Upper lobe of left lung (tissue), 6 donors: Measurements from ENCODE around the gene PHGDH. TPM values are rescaled to one million over a fixed set of nuclear protein-coding genes. Genes with fewer than 3 reads are reported as not detected.

Source experiments
- ATAC-seq, 2 donors: fragments of 200-7000 bp; cut with Tn5 transposase; one replicate each; pipeline ENCODE4 v1.9.1; 2022; ENCODE audit warnings: mild to moderate bottlenecking in 2 of 2, moderate library complexity in 2 of 2; ENCODE audit not compliant: low FRiP score in 2 of 2
- DNase-seq, 2 donors: peaks; one replicate each; pipeline ENCODE4 v3.0.0-alpha.2; 2019 to 2020
- H3K27ac ChIP-seq, 4 donors: fragments of 200-600 bp; sonication (generic); one replicate each; pipeline ENCODE4 v1.5.1; 2016 to 2019
- H3K27me3 ChIP-seq, 4 donors: fragments of 200-600 bp; sonication (generic); one replicate each; pipeline ENCODE4 v1.5.1; 2017 to 2019
- H3K36me3 ChIP-seq, 4 donors: fragments of 200-600 bp; sonication (generic); one replicate each; pipeline ENCODE4 v1.5.1; 2016 to 2019
- H3K4me1 ChIP-seq, 4 donors: fragments of 200-600 bp; sonication (generic); one replicate each; pipeline ENCODE4 v1.5.1; 2018 to 2019
- H3K4me3 ChIP-seq, 4 donors: fragments of 200-600 bp; sonication (generic); one replicate each; pipeline ENCODE4 v1.5.1; 2017 to 2019; ENCODE audit warnings: mild to moderate bottlenecking in 2 of 4, moderate library complexity in 1 of 4
- H3K9me3 ChIP-seq, 4 donors: fragments of 200-600 bp; sonication (generic); one replicate each; pipeline ENCODE4 v1.5.1; 2018 to 2019
- EP300 ChIP-seq, 4 donors: sonication (generic); formaldehyde crosslinking; IDR thresholded peaks; one replicate each; pipeline ENCODE4 v1.5.1; 2017; ENCODE audit warnings: antibody characterized with exemption in 4 of 4, control low read depth in 2 of 4
- POLR2A ChIP-seq, 4 donors: fragments of 450-650 bp; IDR thresholded peaks; one replicate each; pipeline ENCODE4 v1.5.1; 2016 to 2017; ENCODE audit warnings: antibody characterized with exemption in 4 of 4, mild to moderate bottlenecking in 2 of 4
- POLR2AphosphoS5 ChIP-seq, 2 donors: sonication (generic); formaldehyde crosslinking; IDR thresholded peaks; one replicate each; pipeline ENCODE4 v1.5.1; 2017; ENCODE audit warnings: antibody characterized with exemption in 2 of 2
- WGBS, 2 donors: methylation state at CpG; one replicate each; pipeline ENCODE4 v1.1.5; 2017 to 2018; 5-methylcytosine and 5-hydroxymethylcytosine counted together
- total RNA-seq, 6 donors: library from RNA; depleted of rRNA in 4 of 6; stranded (reverse); fragments of >200 nt in 4 of 6; gene quantifications; one replicate each; pipeline versions ENCODE4 v1.1.0 to v1.2.1, GENCODE V29; 2016 to 2021
- TF ChIP-seq, protein P1 (sequence below), 6 experiments: fragments of 450-650 bp in 4 of 6; fragments of 200-600 bp in 2 of 6; sonication (generic) in 2 of 6; IDR thresholded peaks; one replicate each; pipeline ENCODE4 v1.5.1; 2016 to 2019; ENCODE audit warnings: antibody characterized with exemption in 6 of 6
- donor health status: DM: no; HTN: no; CAD: no; lungs with moderate emphysema.
- donor health status: DM: no; HTN: yes; CAD: no; lungs with severe emphysema.

Gene PHGDH
- total RNA-seq, 6 donors from 2014 or later: 12.4 to 60.8 (median 21.7) TPM

DNA sequence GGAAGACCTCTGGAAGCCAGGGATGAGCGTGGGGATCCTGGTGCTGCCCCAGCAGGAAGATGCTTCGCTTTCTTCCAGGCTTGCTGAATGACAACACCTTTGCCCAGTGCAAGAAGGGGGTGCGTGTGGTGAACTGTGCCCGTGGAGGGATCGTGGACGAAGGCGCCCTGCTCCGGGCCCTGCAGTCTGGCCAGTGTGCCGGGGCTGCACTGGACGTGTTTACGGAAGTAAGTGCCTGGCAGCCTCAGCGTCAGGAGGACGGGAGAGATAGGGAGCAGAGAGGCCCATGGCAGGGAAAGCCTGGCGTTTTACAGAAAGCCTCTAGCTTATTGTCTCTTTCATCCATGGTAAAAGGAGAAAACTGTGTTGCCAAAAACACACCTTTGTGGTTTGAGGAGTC is 23.5 kb downstream of the PHGDH start:
- no peak for TF ChIP-seq EP300 (IDR thresholded peaks at IDR 0.05)
- no peak for TF ChIP-seq POLR2AphosphoS5 (IDR thresholded peaks at IDR 0.05)
- TF ChIP-seq, protein P1, sequence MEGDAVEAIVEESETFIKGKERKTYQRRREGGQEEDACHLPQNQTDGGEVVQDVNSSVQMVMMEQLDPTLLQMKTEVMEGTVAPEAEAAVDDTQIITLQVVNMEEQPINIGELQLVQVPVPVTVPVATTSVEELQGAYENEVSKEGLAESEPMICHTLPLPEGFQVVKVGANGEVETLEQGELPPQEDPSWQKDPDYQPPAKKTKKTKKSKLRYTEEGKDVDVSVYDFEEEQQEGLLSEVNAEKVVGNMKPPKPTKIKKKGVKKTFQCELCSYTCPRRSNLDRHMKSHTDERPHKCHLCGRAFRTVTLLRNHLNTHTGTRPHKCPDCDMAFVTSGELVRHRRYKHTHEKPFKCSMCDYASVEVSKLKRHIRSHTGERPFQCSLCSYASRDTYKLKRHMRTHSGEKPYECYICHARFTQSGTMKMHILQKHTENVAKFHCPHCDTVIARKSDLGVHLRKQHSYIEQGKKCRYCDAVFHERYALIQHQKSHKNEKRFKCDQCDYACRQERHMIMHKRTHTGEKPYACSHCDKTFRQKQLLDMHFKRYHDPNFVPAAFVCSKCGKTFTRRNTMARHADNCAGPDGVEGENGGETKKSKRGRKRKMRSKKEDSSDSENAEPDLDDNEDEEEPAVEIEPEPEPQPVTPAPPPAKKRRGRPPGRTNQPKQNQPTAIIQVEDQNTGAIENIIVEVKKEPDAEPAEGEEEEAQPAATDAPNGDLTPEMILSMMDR (IDR thresholded peaks at IDR 0.05): no peak
- TF ChIP-seq POLR2A (IDR thresholded peaks at IDR 0.05): no peak
- DNase-seq (no peak), ATAC-seq (no peak)
- no peaks in the 10 kb centered on the region for H3K4me1 ChIP-seq
- no peaks in the 10 kb centered on the region for H3K9me3 ChIP-seq
- no peak overlapping the region for H3K27ac ChIP-seq
- no peaks in the 10 kb centered on the region for H3K27me3 ChIP-seq
- no peak overlapping the region for H3K4me3 ChIP-seq
- peaks cover 0 to 7% (median 3%) of the 10 kb centered on the region in 4 donors for H3K36me3 ChIP-seq
- WGBS, 2 donors: 95 to 97% methylated on average over 14 of the region's 14 CpGs

GRCh38 chr1:119736649-119737039 is 24.9 kb downstream of the PHGDH start:
- Histone ChIP-seq H3K36me3 (peaks cover 0 to 7% (median 3%) of the 10 kb centered on the region in 4 donors), H3K9me3 (no peaks in the 10 kb centered on the region), H3K4me3 (no peak overlapping the region), H3K4me1 (no peaks in the 10 kb centered on the region), H3K27me3 (no peaks in the 10 kb centered on the region), H3K27ac (no peak overlapping the region)
- TF ChIP-seq EP300 (IDR thresholded peaks at IDR 0.05) (no peak), POLR2AphosphoS5 (IDR thresholded peaks at IDR 0.05) (no peak), POLR2A (IDR thresholded peaks at IDR 0.05) (no peak)
- TF ChIP-seq, protein P1 (IDR thresholded peaks at IDR 0.05): no peak
- ATAC-seq (no peak), DNase-seq (no peak)
- 89 to 100% methylated on average over 2 of the region's 2 CpGs for WGBS, 2 donors

- Histone ChIP-seq H3K27me3 (no peaks in the 10 kb centered on the region), H3K4me1 (no peaks in the 10 kb centered on the region), H3K36me3 (peaks cover 0 to 7% (median 3%) of the 10 kb centered on the region in 4 donors), H3K9me3 (no peaks in the 10 kb centered on the region), H3K27ac (no peak overlapping the region), H3K4me3 (no peak overlapping the region)
- WGBS, 2 donors: 63 to 73% methylated on average over 12 to 16 of the region's 16 CpGs
- TF ChIP-seq EP300 (IDR thresholded peaks at IDR 0.05) (no peak), POLR2AphosphoS5 (IDR thresholded peaks at IDR 0.05) (no peak), POLR2A (IDR thresholded peaks at IDR 0.05) (no peak)
- TF ChIP-seq, protein P1 (IDR thresholded peaks at IDR 0.05): no peak
- DNase-seq (no peak), ATAC-seq (peak in 1 of 2 donors; percentile 27)
Observed at GRCh38 chr1:119737040-119737682, 25.4 kb downstream of the PHGDH start.

DNA sequence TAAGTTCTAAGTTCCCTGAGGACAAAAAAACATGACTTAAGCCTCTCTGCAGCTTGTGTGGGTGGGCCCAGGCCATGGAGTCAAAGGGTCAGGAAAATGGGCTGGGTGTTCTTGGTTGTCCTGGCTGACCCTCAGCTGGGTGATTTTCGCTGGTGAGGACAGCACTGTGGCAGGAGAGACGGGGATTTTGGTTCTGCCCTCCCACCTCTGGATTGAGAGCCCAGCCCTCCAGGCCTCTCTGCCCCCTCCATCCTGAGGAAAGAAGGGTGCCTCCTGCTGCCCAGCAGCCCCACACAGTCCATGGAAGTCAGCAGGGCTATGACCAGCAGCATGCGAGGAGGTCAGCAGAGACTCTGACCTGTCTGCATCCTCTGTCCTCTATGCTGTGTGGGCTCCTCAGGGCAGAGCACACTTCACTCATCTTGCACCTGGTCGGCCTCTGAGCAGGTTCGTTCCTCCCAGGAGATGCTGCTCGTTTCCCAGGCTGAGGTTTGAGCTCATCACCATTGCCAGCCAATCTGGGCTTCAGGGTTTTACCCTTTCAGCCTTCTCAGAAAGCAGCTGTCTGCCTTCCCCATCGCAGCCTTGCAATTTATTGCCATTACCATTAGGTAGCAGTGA is 26.5 kb downstream of the PHGDH start:
- Histone ChIP-seq H3K4me1 (no peaks in the 10 kb centered on the region), H3K27me3 (no peaks in the 10 kb centered on the region), H3K36me3 (peaks cover 0 to 7% (median 3%) of the 10 kb centered on the region in 4 donors), H3K27ac (no peak overlapping the region), H3K9me3 (no peaks in the 10 kb centered on the region), H3K4me3 (no peak overlapping the region)
- DNase-seq (no peak), ATAC-seq (no peak)
- TF ChIP-seq POLR2A (IDR thresholded peaks at IDR 0.05) (no peak), POLR2AphosphoS5 (IDR thresholded peaks at IDR 0.05) (no peak), EP300 (IDR thresholded peaks at IDR 0.05) (no peak)
- TF ChIP-seq, protein P1 (IDR thresholded peaks at IDR 0.05): no peak
- 84% methylated on average over 3 to 7 of the region's 7 CpGs for WGBS, 2 donors
